ENCODE measurements around the gene KLC1. TPM values are rescaled to one million over a fixed set of nuclear protein-coding genes. Genes with fewer than 3 reads are reported as not detected.

The KLC1 gene
- total RNA-seq, 3 donors from 2014 or later, result 99.3 to 188 (median 104) TPM

- Histone ChIP-seq H3K4me3 (no peak overlapping the region), H3K36me3 (ENCODE audit: low read depth) (peaks cover 4% of the 10 kb centered on the region), H3K4me1 (ENCODE audit: low read depth) (peaks cover 46% of the 10 kb centered on the region), H3K9me3 (no peaks in the 10 kb centered on the region)
- intact Hi-C loops (cut with DNase I, micrococcal nuclease), result no loop called here
- TF ChIP-seq CTCF (IDR thresholded peaks at IDR 0.05), result no peak
- DNase-seq (no peak), ATAC-seq (no peak)
Measured at GRCh38 chr14:103714063-103714724, 85.2 kb downstream of the KLC1 start.

- peaks cover 4% of the 10 kb centered on the region for H3K36me3 ChIP-seq (ENCODE audit: low read depth)
- TF ChIP-seq CTCF (IDR thresholded peaks at IDR 0.05), result no peak
- H3K4me1 ChIP-seq (ENCODE audit: low read depth), result peaks cover 40% of the 10 kb centered on the region
- peak; percentile 85 for ATAC-seq
- DNase-seq, result peak; percentile 99 to 100 (median 100)
- H3K9me3 ChIP-seq, result no peaks in the 10 kb centered on the region
- intact Hi-C loops (cut with DNase I, micrococcal nuclease), result no loop called here
- peak within 1 kb of the TSS; percentile 78 for H3K4me3 ChIP-seq
Measured at GRCh38 chr14:103715052-103716000, 86.3 kb downstream of the KLC1 start, which contains the start of the genes XRCC3 and ZFYVE21. Gene XRCC3, minus strand, starts transcription at chr14:103715451. Its CDS starts 4,364 bp downstream, at chr14:103711087. Gene ZFYVE21, plus strand, starts transcription at chr14:103715810. Its CDS starts 32 bp downstream, at chr14:103715842.

GRCh38 chr14:103716091-103716801 is 87.2 kb downstream of the KLC1 start:
- peak; percentile 3 for ATAC-seq
- peak; percentile 58 to 78 (median 76) for DNase-seq
- TF ChIP-seq CTCF (IDR thresholded peaks at IDR 0.05), result no peak
- intact Hi-C loops (cut with DNase I, micrococcal nuclease), result no loop called here
- peak overlapping the region; percentile 78 for H3K4me3 ChIP-seq
- H3K36me3 ChIP-seq (ENCODE audit: low read depth), result peaks cover 4% of the 10 kb centered on the region
- no peaks in the 10 kb centered on the region for H3K9me3 ChIP-seq
- H3K4me1 ChIP-seq (ENCODE audit: low read depth), result peaks cover 34% of the 10 kb centered on the region

- H3K4me1 ChIP-seq (ENCODE audit: low read depth), result peaks cover 27% of the 10 kb centered on the region
- no peak for TF ChIP-seq CTCF (IDR thresholded peaks at IDR 0.05)
- intact Hi-C loops (cut with DNase I, micrococcal nuclease), result no loop called here
- H3K4me3 ChIP-seq, result no peak overlapping the region
- no peak for ATAC-seq
- H3K36me3 ChIP-seq (ENCODE audit: low read depth), result peaks cover 4% of the 10 kb centered on the region
- H3K9me3 ChIP-seq, result no peaks in the 10 kb centered on the region
- DNase-seq, result no peak
Measured at GRCh38 chr14:103716899-103717411, 87.9 kb downstream of the KLC1 start.

GRCh38 chr14:103718572-103718971 is 89.6 kb downstream of the KLC1 start:
- H3K9me3 ChIP-seq, result no peaks in the 10 kb centered on the region
- no peak overlapping the region for H3K4me3 ChIP-seq
- ATAC-seq (no peak), DNase-seq (no peak)
- H3K4me1 ChIP-seq (ENCODE audit: low read depth), result peaks cover 23% of the 10 kb centered on the region
- intact Hi-C loops (cut with DNase I, micrococcal nuclease), result no loop called here
- H3K36me3 ChIP-seq (ENCODE audit: low read depth), result peaks cover 4% of the 10 kb centered on the region
- TF ChIP-seq CTCF (IDR thresholded peaks at IDR 0.05), result no peak

Data from mucosa of descending colon (tissue), 3 donors.